Activated naive CD4-positive, alpha-beta T cell treated with anti-CD3 and anti-CD28 coated beads for 36 hours (primary cell): ENCODE data around the gene DPP4. TPM values are rescaled to one million over a fixed set of nuclear protein-coding genes. Genes with fewer than 3 reads are reported as not detected.
"Not testable (repeated sequence)": the region's sequence is repeated elsewhere in the genome, so short reads cannot be mapped to it uniquely, and the experiment has no call there.

Experiments
- CTCF ChIA-PET: fragments of 350-600 bp; sonication (Branson Sonifier 250); formaldehyde crosslinking; loops from one replicate; lab custom pipeline; 2021; ENCODE audit warnings: antibody characterized with exemption; lab: Charles Lee
- DNase-seq: peaks from one replicate; pipeline ENCODE4 v3.0.0-alpha.2; 2020
- H3K27ac Mint-ChIP-seq: one replicate; pipeline ENCODE4 v1.8.0; 2021; ENCODE audit warnings: mild to moderate bottlenecking, mixed read lengths
- H3K27me3 Mint-ChIP-seq: one replicate; pipeline ENCODE4 v1.8.0; 2021; ENCODE audit warnings: low read depth, mixed read lengths
- H3K36me3 Mint-ChIP-seq: one replicate; pipeline ENCODE4 v1.8.0; 2021; ENCODE audit warnings: low read depth, mixed read lengths
- H3K4me1 Mint-ChIP-seq: one replicate; pipeline ENCODE4 v1.8.0; 2021; ENCODE audit warnings: low read depth, mixed read lengths
- H3K4me3 Mint-ChIP-seq: one replicate; pipeline ENCODE4 v1.8.0; 2021; ENCODE audit warnings: mild to moderate bottlenecking, moderate library complexity, mixed read lengths
- H3K9me3 Mint-ChIP-seq: one replicate; pipeline ENCODE4 v1.8.0; 2021; ENCODE audit warnings: mixed read lengths
- intact Hi-C: fragments of 100-400 bp; cut with micrococcal nuclease; formaldehyde crosslinking; loops from one replicate; pipeline ENCODE4 v1.15.1; 2023
- total RNA-seq, 2 experiments: library from RNA; stranded (reverse); gene quantifications; one replicate each; pipeline ENCODE4 v1.2.3, GENCODE V29; 2021

Gene DPP4
- total RNA-seq, 2 experiments from 2014 or later = 11.9 to 12.9 TPM

GRCh38 chr2:161981679-161982250 lies 92.2 kb downstream of the DPP4 start:
- H3K4me3 Mint-ChIP-seq = no peak overlapping the region

GRCh38 chr2:161980976-161981375 lies 93.0 kb downstream of the DPP4 start:
- intact Hi-C loops = loop anchor here (1.0 kb wide), 1 partner anchor 11 kb away; no protein-coding TSS in a partner anchor
- Mint-ChIP-seq H3K4me1 (peaks cover 27% of the 10 kb centered on the region), H3K9me3 (no peaks in the 10 kb centered on the region), H3K36me3 (no peaks in the 10 kb centered on the region), H3K4me3 (no peak overlapping the region), H3K27ac (no peak overlapping the region), H3K27me3 (no peaks in the 10 kb centered on the region)
- no peak for DNase-seq
- CTCF ChIA-PET = interaction anchor here (1.5 kb wide), 1 partner anchor 12 kb away, joined by 7 read pairs; no protein-coding TSS in a partner anchor

More at GRCh38 chr2:161981679-161982250, 92.2 kb downstream of the DPP4 start:
- H3K9me3 Mint-ChIP-seq = no peaks in the 10 kb centered on the region
- H3K4me1 Mint-ChIP-seq = peaks cover 24% of the 10 kb centered on the region
- no peaks in the 10 kb centered on the region for H3K36me3 Mint-ChIP-seq
- intact Hi-C loops = loop anchor here (1.0 kb wide), 1 partner anchor 11 kb away; no protein-coding TSS in a partner anchor
- no peak for DNase-seq
- CTCF ChIA-PET = interaction anchor here (1.5 kb wide), 1 partner anchor 11 kb away, joined by 7 read pairs; no protein-coding TSS in a partner anchor
- no peaks in the 10 kb centered on the region for H3K27me3 Mint-ChIP-seq
- H3K27ac Mint-ChIP-seq = no peak overlapping the region

GRCh38 chr2:161979490-161979889 lies 94.5 kb downstream of the DPP4 start:
- Mint-ChIP-seq H3K4me3 (no peak overlapping the region), H3K27me3 (no peaks in the 10 kb centered on the region), H3K9me3 (no peaks in the 10 kb centered on the region), H3K36me3 (no peaks in the 10 kb centered on the region), H3K4me1 (peaks cover 37% of the 10 kb centered on the region), H3K27ac (no peak overlapping the region)
- DNase-seq = no peak
- intact Hi-C loops = loop anchor here (1.0 kb wide), 2 partner anchors 13 to 27 kb away; no protein-coding TSS in a partner anchor
- CTCF ChIA-PET = interaction anchor here (1.1 to 2.5 kb wide), 2 partner anchors 31 to 33 kb away, joined by 3 to 11 read pairs; no protein-coding TSS in a partner anchor

GRCh38 chr2:161977926-161978325 lies 96.1 kb downstream of the DPP4 start:
- H3K27ac Mint-ChIP-seq, H3K27me3 Mint-ChIP-seq, H3K4me3 Mint-ChIP-seq, intact Hi-C loops, H3K9me3 Mint-ChIP-seq, DNase-seq, H3K36me3 Mint-ChIP-seq: not testable (repeated sequence)
- CTCF ChIA-PET = interaction anchor here (1.3 to 2.5 kb wide), 2 partner anchors 14 to 32 kb away, joined by 5 to 11 read pairs; no protein-coding TSS in a partner anchor
- H3K4me1 Mint-ChIP-seq = peaks cover 45% of the 10 kb centered on the region

- Mint-ChIP-seq H3K4me3 (no peak overlapping the region), H3K4me1 (peaks cover 50% of the 10 kb centered on the region), H3K9me3 (no peaks in the 10 kb centered on the region), H3K36me3 (no peaks in the 10 kb centered on the region), H3K27ac (no peak overlapping the region), H3K27me3 (no peaks in the 10 kb centered on the region)
- intact Hi-C loops = no loop called here
- no peak for DNase-seq
- CTCF ChIA-PET = interaction anchor here (1.3 to 2.5 kb wide), 2 partner anchors 15 to 31 kb away, joined by 5 to 11 read pairs; no protein-coding TSS in a partner anchor
Measured at GRCh38 chr2:161976917-161977316, 97.1 kb downstream of the DPP4 start.

- H3K9me3 Mint-ChIP-seq = no peaks in the 10 kb centered on the region
- H3K4me3 Mint-ChIP-seq = no peak overlapping the region
- H3K27ac Mint-ChIP-seq = no peak overlapping the region
- intact Hi-C loops = no loop called here
- CTCF ChIA-PET = no interaction called here
- peaks cover 50% of the 10 kb centered on the region for H3K4me1 Mint-ChIP-seq
- no peaks in the 10 kb centered on the region for H3K27me3 Mint-ChIP-seq
- no peaks in the 10 kb centered on the region for H3K36me3 Mint-ChIP-seq
- DNase-seq = no peak
Measured at GRCh38 chr2:161976295-161976694, 97.7 kb downstream of the DPP4 start.

GRCh38 chr2:161975813-161976160 lies 98.2 kb downstream of the DPP4 start:
- peak overlapping the region; percentile 11 for H3K27ac Mint-ChIP-seq
- no peaks in the 10 kb centered on the region for H3K27me3 Mint-ChIP-seq
- no peaks in the 10 kb centered on the region for H3K36me3 Mint-ChIP-seq
- CTCF ChIA-PET = no interaction called here
- H3K9me3 Mint-ChIP-seq = no peaks in the 10 kb centered on the region
- intact Hi-C loops = loop anchor here (2.0 kb wide), 1 partner anchor 17 kb away; no protein-coding TSS in a partner anchor
- peaks cover 45% of the 10 kb centered on the region for H3K4me1 Mint-ChIP-seq
- DNase-seq = no peak
- H3K4me3 Mint-ChIP-seq = no peak overlapping the region

- no peak for DNase-seq
- no peaks in the 10 kb centered on the region for H3K36me3 Mint-ChIP-seq
- H3K27me3 Mint-ChIP-seq = no peaks in the 10 kb centered on the region
- no peak overlapping the region for H3K4me3 Mint-ChIP-seq
- peaks cover 43% of the 10 kb centered on the region for H3K4me1 Mint-ChIP-seq
- CTCF ChIA-PET = interaction anchor here (0.8 kb wide), 1 partner anchor 9 kb away, joined by 4 read pairs; no protein-coding TSS in a partner anchor
- peak overlapping the region; percentile 75 for H3K27ac Mint-ChIP-seq
- intact Hi-C loops = loop anchor here (2.0 kb wide), 1 partner anchor 18 kb away; no protein-coding TSS in a partner anchor
- no peaks in the 10 kb centered on the region for H3K9me3 Mint-ChIP-seq
Measured at GRCh38 chr2:161975062-161975812, 98.8 kb downstream of the DPP4 start.

- no peak overlapping the region for H3K4me3 Mint-ChIP-seq
- intact Hi-C loops = loop anchor here (1.0 to 2.0 kb wide), 2 partner anchors 18 to 21 kb away; no protein-coding TSS in a partner anchor
- no peaks in the 10 kb centered on the region for H3K27me3 Mint-ChIP-seq
- CTCF ChIA-PET = interaction anchor here (0.6 kb wide), 1 partner anchor 86 kb away, joined by 3 read pairs; no protein-coding TSS in a partner anchor
- peak overlapping the region; percentile 75 for H3K27ac Mint-ChIP-seq
- H3K9me3 Mint-ChIP-seq = no peaks in the 10 kb centered on the region
- no peaks in the 10 kb centered on the region for H3K36me3 Mint-ChIP-seq
- DNase-seq = no peak
- H3K4me1 Mint-ChIP-seq = peaks cover 41% of the 10 kb centered on the region
Measured at GRCh38 chr2:161974461-161974860, 99.6 kb downstream of the DPP4 start.

- intact Hi-C loops = no loop called here
- Mint-ChIP-seq H3K27ac (peak overlapping the region; percentile 28), H3K9me3 (no peaks in the 10 kb centered on the region), H3K27me3 (no peaks in the 10 kb centered on the region), H3K4me1 (peaks cover 39% of the 10 kb centered on the region), H3K36me3 (no peaks in the 10 kb centered on the region), H3K4me3 (no peak overlapping the region)
- DNase-seq = no peak
- CTCF ChIA-PET = interaction anchor here (1.0 kb wide), 1 partner anchor 20 kb away, joined by 3 read pairs; no protein-coding TSS in a partner anchor
Measured at GRCh38 chr2:161972866-161973265, 101.1 kb downstream of the DPP4 start.

- CTCF ChIA-PET = no interaction called here
- H3K4me3 Mint-ChIP-seq = no peak overlapping the region
- H3K27me3 Mint-ChIP-seq = no peaks in the 10 kb centered on the region
- intact Hi-C loops = no loop called here
- no peaks in the 10 kb centered on the region for H3K36me3 Mint-ChIP-seq
- H3K4me1 Mint-ChIP-seq = peaks cover 39% of the 10 kb centered on the region
- no peak for DNase-seq
- H3K27ac Mint-ChIP-seq = no peak overlapping the region
- H3K9me3 Mint-ChIP-seq = no peaks in the 10 kb centered on the region
Measured at GRCh38 chr2:161972232-161972631, 101.8 kb downstream of the DPP4 start.

- Mint-ChIP-seq H3K36me3 (no peaks in the 10 kb centered on the region), H3K27me3 (no peaks in the 10 kb centered on the region), H3K4me3 (no peak overlapping the region), H3K9me3 (no peaks in the 10 kb centered on the region), H3K4me1 (peaks cover 40% of the 10 kb centered on the region), H3K27ac (no peak overlapping the region)
- intact Hi-C loops = no loop called here
- CTCF ChIA-PET = interaction anchor here (1.2 kb wide), 1 partner anchor 386 kb away, joined by 3 read pairs; no protein-coding TSS in a partner anchor
- DNase-seq = no peak
Measured at GRCh38 chr2:161971551-161971950, 102.5 kb downstream of the DPP4 start.
